Cardiac muscle cell (in vitro differentiated cells and primary cell): ENCODE data around the gene RND2. TPM values are rescaled to one million over a fixed set of nuclear protein-coding genes. Genes with fewer than 3 reads are reported as not detected.
A peak's percentile ranks its signal among the peaks of the same experiment; 100 is the strongest.

ENCODE experiments used
- DNase-seq, 2 donors: peaks; one replicate each; pipeline versions ENCODE4 v3.0.0 to v3.0.0-alpha.2; 2010 to 2017; ENCODE audit warnings: low read depth in 1 of 2, low spot score in 1 of 2
- H3K27ac ChIP-seq: fragments of 200-600 bp; sonication (generic); 2 replicates; pipeline ENCODE4 v1.5.1; 2016
- H3K27me3 ChIP-seq: fragments of 200-600 bp; sonication (generic); 2 replicates; pipeline ENCODE4 v1.6.0; 2016; ENCODE audit warnings: control low read depth
- H3K36me3 ChIP-seq: fragments of 200-600 bp; sonication (generic); 2 replicates; pipeline ENCODE4 v1.5.1; 2016; ENCODE audit warnings: control low read depth
- H3K4me1 ChIP-seq: fragments of 200-600 bp; sonication (generic); 2 replicates; pipeline ENCODE4 v1.8.1; 2017; ENCODE audit warnings: low read depth, mild to moderate bottlenecking, mixed run types
- H3K4me3 ChIP-seq: fragments of 200-600 bp; sonication (generic); 2 replicates; pipeline ENCODE4 v1.5.1; 2016; ENCODE audit warnings: mild to moderate bottlenecking
- H3K9me3 ChIP-seq: fragments of 200-600 bp; sonication (generic); 2 replicates; pipeline ENCODE4 v1.5.1; 2017; ENCODE audit warnings: low read depth, mild to moderate bottlenecking, control low read depth
- polyA plus RNA-seq: library from polyadenylated mRNA; unstranded; fragments of >200 nt; fragmentation: Nextera tagmentation; extraction: Ambion mirVana; gene quantifications from 2 replicates; pipeline ENCODE4 v1.2.1, GENCODE V29; 2016
- total RNA-seq: library from RNA; depleted of rRNA; stranded (reverse); fragments of >200 nt; gene quantifications from 2 replicates; pipeline ENCODE4 v1.2.3, GENCODE V29; 2016
- TF ChIP-seq, protein P1 (sequence below): IDR thresholded peaks from 2 replicates; pipeline ENCODE4 v1.5.1; 2012; ENCODE audit warnings: low read depth, mild to moderate bottlenecking, low read length

Gene RND2
- total and polyA plus RNA-seq, 2 experiments from 2014 or later: 18.5 to 23.1 TPM

- Histone ChIP-seq H3K27me3 (no peaks in the 10 kb centered on the region), H3K9me3 (no peaks in the 10 kb centered on the region), H3K36me3 (no peaks in the 10 kb centered on the region), H3K4me1 (peaks cover 51% of the 10 kb centered on the region), H3K4me3 (no peak overlapping the region), H3K27ac (peak overlapping the region; percentile 81)
- TF ChIP-seq, protein P1, sequence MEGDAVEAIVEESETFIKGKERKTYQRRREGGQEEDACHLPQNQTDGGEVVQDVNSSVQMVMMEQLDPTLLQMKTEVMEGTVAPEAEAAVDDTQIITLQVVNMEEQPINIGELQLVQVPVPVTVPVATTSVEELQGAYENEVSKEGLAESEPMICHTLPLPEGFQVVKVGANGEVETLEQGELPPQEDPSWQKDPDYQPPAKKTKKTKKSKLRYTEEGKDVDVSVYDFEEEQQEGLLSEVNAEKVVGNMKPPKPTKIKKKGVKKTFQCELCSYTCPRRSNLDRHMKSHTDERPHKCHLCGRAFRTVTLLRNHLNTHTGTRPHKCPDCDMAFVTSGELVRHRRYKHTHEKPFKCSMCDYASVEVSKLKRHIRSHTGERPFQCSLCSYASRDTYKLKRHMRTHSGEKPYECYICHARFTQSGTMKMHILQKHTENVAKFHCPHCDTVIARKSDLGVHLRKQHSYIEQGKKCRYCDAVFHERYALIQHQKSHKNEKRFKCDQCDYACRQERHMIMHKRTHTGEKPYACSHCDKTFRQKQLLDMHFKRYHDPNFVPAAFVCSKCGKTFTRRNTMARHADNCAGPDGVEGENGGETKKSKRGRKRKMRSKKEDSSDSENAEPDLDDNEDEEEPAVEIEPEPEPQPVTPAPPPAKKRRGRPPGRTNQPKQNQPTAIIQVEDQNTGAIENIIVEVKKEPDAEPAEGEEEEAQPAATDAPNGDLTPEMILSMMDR: no peak
- no peak for DNase-seq
Measured at GRCh38 chr17:43016216-43016615, 8.8 kb upstream of the RND2 start.

DNA sequence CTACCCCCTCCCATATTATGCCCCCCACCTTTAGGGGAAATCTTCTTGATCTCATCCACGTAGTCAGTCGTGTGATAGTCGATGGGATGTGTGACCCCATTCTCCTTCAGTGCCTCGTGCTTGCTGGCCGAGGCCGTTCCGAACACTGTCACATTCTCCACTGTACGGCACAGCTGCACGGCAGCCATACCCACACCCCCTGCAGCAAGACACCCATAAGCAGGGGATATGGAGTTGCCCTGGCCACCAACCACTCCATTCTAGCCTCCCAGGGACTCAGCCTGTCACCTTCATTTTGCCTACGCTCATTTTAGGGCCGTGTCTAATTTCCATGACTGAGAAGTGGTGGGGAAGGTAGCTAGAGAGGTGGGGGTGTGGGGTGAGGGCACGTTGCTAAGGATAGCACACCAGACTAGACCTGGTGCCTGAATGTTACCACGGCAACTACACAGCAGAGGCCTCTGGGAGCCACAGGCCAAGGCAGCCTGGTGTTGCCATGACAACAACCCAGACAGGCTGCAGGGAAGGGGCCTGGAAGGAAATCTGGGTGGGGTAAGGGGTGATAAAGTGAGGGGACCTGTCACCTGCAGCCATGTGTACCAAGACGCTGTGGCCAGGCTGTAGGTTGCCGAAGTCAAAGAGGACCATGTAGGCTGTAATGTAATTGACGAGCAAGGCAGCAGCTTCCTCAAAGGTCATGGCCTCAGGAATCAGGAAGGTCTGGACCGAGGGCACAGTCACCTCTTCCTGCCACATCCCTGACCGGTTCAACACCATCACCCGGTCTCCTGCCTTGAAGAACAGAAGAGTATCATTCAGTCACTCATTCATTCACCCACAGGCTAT, 6.8 kb upstream of the RND2 start:
- Histone ChIP-seq H3K9me3 (no peaks in the 10 kb centered on the region), H3K4me3 (no peak overlapping the region), H3K27ac (peak overlapping the region; percentile 84), H3K4me1 (peaks cover 48% of the 10 kb centered on the region), H3K27me3 (no peaks in the 10 kb centered on the region), H3K36me3 (no peaks in the 10 kb centered on the region)
- TF ChIP-seq, protein P1: no peak
- DNase-seq: peak in 1 of 2 donors; percentile 86

GRCh38 chr17:43018932-43019331, 6.1 kb upstream of the RND2 start:
- Histone ChIP-seq H3K27me3 (no peaks in the 10 kb centered on the region), H3K4me3 (peak overlapping the region; percentile 7), H3K27ac (peak overlapping the region; percentile 84), H3K36me3 (no peaks in the 10 kb centered on the region), H3K9me3 (no peaks in the 10 kb centered on the region), H3K4me1 (peaks cover 41% of the 10 kb centered on the region)
- TF ChIP-seq, protein P1: no peak
- peak in 1 of 2 donors; percentile 52 for DNase-seq

DNA sequence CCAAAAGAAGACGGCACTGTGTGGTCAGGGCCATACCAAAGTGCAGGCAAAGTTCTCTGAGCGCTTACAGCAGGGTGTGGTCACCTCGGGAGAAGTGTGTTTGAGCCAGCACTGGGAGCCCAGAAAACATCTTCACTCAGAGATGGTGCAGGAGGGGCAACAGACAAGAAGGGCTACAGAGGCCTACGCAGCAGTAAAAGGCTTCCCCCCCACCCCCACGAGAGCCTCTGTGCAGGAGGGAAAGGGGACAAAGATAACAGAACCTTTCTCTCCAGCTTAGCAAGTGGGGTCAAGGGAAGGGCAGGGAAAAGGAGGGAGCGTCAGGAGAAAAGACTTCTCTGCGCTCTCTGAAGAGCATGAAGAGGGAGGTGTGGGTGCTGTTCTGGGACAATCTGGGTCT, 5.6 kb upstream of the RND2 start:
- TF ChIP-seq, protein P1: no peak
- Histone ChIP-seq H3K4me1 (peaks cover 37% of the 10 kb centered on the region), H3K27ac (peak overlapping the region; percentile 84), H3K36me3 (no peaks in the 10 kb centered on the region), H3K4me3 (peak overlapping the region; percentile 7), H3K9me3 (no peaks in the 10 kb centered on the region), H3K27me3 (no peaks in the 10 kb centered on the region)
- peak in 1 of 2 donors; percentile 29 for DNase-seq

DNA sequence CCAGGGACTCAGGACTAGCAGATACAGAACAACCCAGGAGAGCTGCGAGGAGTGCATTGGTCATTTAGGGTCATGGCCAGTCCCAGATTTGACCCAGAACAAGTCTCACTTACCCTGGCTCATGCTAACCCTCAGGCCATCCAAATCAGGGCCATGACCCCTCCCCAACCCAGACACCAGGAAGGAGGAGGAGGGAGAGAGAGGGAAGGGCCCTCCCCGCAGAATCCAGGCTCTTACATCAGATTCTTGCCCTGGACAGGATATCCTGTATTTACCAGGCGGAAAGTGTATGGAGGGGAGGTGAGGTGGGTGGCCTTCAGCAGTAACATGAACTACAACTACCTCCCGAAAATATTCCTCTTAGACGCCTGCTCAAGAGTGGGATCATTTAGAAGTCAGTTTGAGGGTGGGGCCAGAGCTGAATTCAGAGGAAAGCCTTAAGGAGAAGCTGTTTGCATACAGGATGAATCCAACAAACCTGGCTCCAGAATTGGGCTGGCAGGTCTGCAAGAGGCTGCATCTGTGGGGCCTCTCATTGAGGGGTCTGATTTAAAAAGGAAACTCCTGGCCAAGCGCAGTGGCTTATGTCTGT, 4.9 kb upstream of the RND2 start:
- no peaks in the 10 kb centered on the region for H3K36me3 ChIP-seq
- no peaks in the 10 kb centered on the region for H3K27me3 ChIP-seq
- peaks cover 33% of the 10 kb centered on the region for H3K4me1 ChIP-seq
- H3K27ac ChIP-seq: peak overlapping the region; percentile 84
- DNase-seq: peak in 1 of 2 donors; percentile 58
- TF ChIP-seq, protein P1: no peak
- H3K9me3 ChIP-seq: no peaks in the 10 kb centered on the region
- peak overlapping the region; percentile 7 for H3K4me3 ChIP-seq
